Neural progenitor cell (in vitro differentiated cells): ENCODE measurements around the gene TUG1.

Experiments used
- CTCF ChIP-seq: fragments of 200-600 bp; sonication (generic); IDR thresholded peaks from 2 replicates; pipeline ENCODE4 v1.5.1; 2017; ENCODE audit warnings: antibody characterized with exemption, mild to moderate bottlenecking
- EZH2 ChIP-seq: fragments of 200-600 bp; sonication (generic); IDR thresholded peaks from 2 replicates; pipeline ENCODE4 v1.6.1; 2017; ENCODE audit warnings: antibody characterized with exemption, mild to moderate bottlenecking, moderate library complexity

GRCh38 chr22:30943368-30943767 lies 25.7 kb upstream of the TUG1 start:
- TF ChIP-seq CTCF: no peak
- TF ChIP-seq EZH2: no peak
